DMS53 (cell line): Measurements from ENCODE around the gene JADE1.
A peak's percentile ranks its signal among the peaks of the same experiment; 100 is the strongest.

Source experiments
- DNase-seq: peaks from one replicate; lab custom pipeline; 2025; lab: John Stamatoyannopoulos, UW

JADE1 gene

GRCh38 chr4:128876200-128876599, 66.7 kb downstream of the JADE1 start:
- no peak for DNase-seq

GRCh38 chr4:128877934-128878333, 68.4 kb downstream of the JADE1 start:
- DNase-seq = no peak

GRCh38 chr4:128879283-128879682, 69.8 kb downstream of the JADE1 start:
- DNase-seq = no peak

- DNase-seq = no peak
These were observed 70.5 kb downstream of the JADE1 start for GRCh38 chr4:128879971-128880370.

GRCh38 chr4:128880662-128881061, 71.2 kb downstream of the JADE1 start:
- DNase-seq = no peak

- peak; percentile 10 for DNase-seq
These were observed 95.3 kb downstream of the JADE1 start for GRCh38 chr4:128904821-128905220.

GRCh38 chr4:128906581-128906980, 97.1 kb downstream of the JADE1 start:
- no peak for DNase-seq

GRCh38 chr4:128907981-128908380, 98.5 kb downstream of the JADE1 start:
- DNase-seq = no peak

GRCh38 chr4:128908735-128909134, 99.2 kb downstream of the JADE1 start:
- no peak for DNase-seq

- DNase-seq = no peak
These were observed 103.7 kb downstream of the JADE1 start for GRCh38 chr4:128913228-128913627.

GRCh38 chr4:128915544-128915943, 106.0 kb downstream of the JADE1 start:
- DNase-seq = no peak

GRCh38 chr4:128916832-128917231, 107.3 kb downstream of the JADE1 start:
- DNase-seq = no peak

- DNase-seq = no peak
These were observed 108.3 kb downstream of the JADE1 start for GRCh38 chr4:128917781-128918180.

GRCh38 chr4:128921954-128922353, 112.5 kb downstream of the JADE1 start:
- no peak for DNase-seq
